Endothelial cell of umbilical vein (primary cell): Measurements from ENCODE around the gene MAPT. TPM values are rescaled to one million over a fixed set of nuclear protein-coding genes. Genes with fewer than 3 reads are reported as not detected.

Source experiments
- BruUV-seq: library from RNA; stranded (reverse); fragments of 400-500 nt; replicated peaks from 2 replicates; lab custom pipeline; 2021; lab: Mats Ljungman, UMichigan
- CTCF ChIA-PET: fragments of 300-600, 350-600 bp; sonication (Branson Sonifier 250); formaldehyde crosslinking; loops from one replicate; lab custom pipeline; 2021; ENCODE audit warnings: antibody characterized with exemption, inconsistent platforms; lab: Charles Lee
- POLR2A ChIA-PET: fragments of 300-600, 350-600 bp; sonication (Branson Sonifier 250); formaldehyde crosslinking; loops from one replicate; lab custom pipeline; 2021; ENCODE audit warnings: antibody characterized with exemption, inconsistent platforms; lab: Charles Lee
- DNase-seq: peaks from one replicate; pipeline ENCODE4 v3.0.0-alpha.2; 2011; ENCODE audit warnings: low read depth, low spot score
- FAIRE-seq: peaks from 2 replicates; lab custom pipeline; 2011; peaks lifted over from hg19 to GRCh38; lab: Jason Lieb, UNC
- H2AFZ ChIP-seq: 2 replicates; pipeline ENCODE4 v1.6.0; 2012; ENCODE audit warnings: low read depth, low read length, control low read depth, inconsistent platforms
- H3K27ac ChIP-seq: 2 replicates; pipeline ENCODE4 v1.5.1; 2011; ENCODE audit warnings: low read depth, mild to moderate bottlenecking, control low read depth, low read length, moderate library complexity; ENCODE audit not compliant: insufficient read depth
- H3K27me3 ChIP-seq, 2 experiments: 2 replicates each; pipeline versions ENCODE4 v1.6.0 to v1.6.1; 2011; ENCODE audit warnings: low read length in 2 of 2, mixed read lengths in 1 of 2; ENCODE audit not compliant: control insufficient read depth in 2 of 2, insufficient read depth in 2 of 2
- H3K36me3 ChIP-seq, 2 experiments: 2 replicates in 1 of 2; 3 replicates in 1 of 2; pipeline ENCODE4 v1.5.1; 2011; ENCODE audit warnings: low read length in 2 of 2, mild to moderate bottlenecking in 1 of 2, moderate library complexity in 1 of 2; ENCODE audit not compliant: control insufficient read depth in 2 of 2, insufficient read depth in 2 of 2; ENCODE audit errors: extremely low read depth in 1 of 2
- H3K4me1 ChIP-seq: 3 replicates; pipeline ENCODE4 v1.5.1; 2011; ENCODE audit warnings: mild to moderate bottlenecking, low read length; ENCODE audit not compliant: control insufficient read depth, insufficient read depth; ENCODE audit errors: extremely low read depth
- H3K4me2 ChIP-seq: 2 replicates; pipeline ENCODE4 v1.6.1; 2011; ENCODE audit warnings: low read length, control low read depth, mixed read lengths; ENCODE audit not compliant: insufficient read depth
- H3K4me3 ChIP-seq, 3 experiments: fragments of 200-600 bp in 1 of 3; sonication (generic), shearing (Covaris generic) in 1 of 3; replicated peaks in 1 of 3; 2 replicates each; pipeline ENCODE4 v1.5.1; 2011 to 2016; ENCODE audit warnings: control low read depth in 3 of 3, low read length in 3 of 3, mild to moderate bottlenecking in 2 of 3, inconsistent platforms in 1 of 3, low read depth in 1 of 3, moderate library complexity in 1 of 3; ENCODE audit not compliant: insufficient read depth in 1 of 3
- H3K79me2 ChIP-seq: 2 replicates; pipeline ENCODE4 v1.6.0; 2012; ENCODE audit warnings: low read length, inconsistent platforms; ENCODE audit not compliant: control insufficient read depth, insufficient read depth
- H3K9ac ChIP-seq: replicated peaks from 2 replicates; pipeline ENCODE3; 2011; ENCODE audit warnings: low read length, control low read depth; ENCODE audit not compliant: insufficient read depth; ENCODE audit errors: extremely low read depth
- H3K9me1 ChIP-seq: replicated peaks from 3 replicates; pipeline ENCODE4 v1.6.0; 2011; ENCODE audit warnings: mild to moderate bottlenecking, low read length; ENCODE audit not compliant: control insufficient read depth, insufficient read depth; ENCODE audit errors: extremely low read depth
- H3K9me3 ChIP-seq: replicated peaks from 2 replicates; pipeline ENCODE4 v1.5.1; 2012; ENCODE audit warnings: low read length, inconsistent platforms; ENCODE audit not compliant: control insufficient read depth, insufficient read depth
- H4K20me1 ChIP-seq: replicated peaks from 2 replicates; pipeline ENCODE3; 2011; ENCODE audit warnings: mild to moderate bottlenecking, low read length; ENCODE audit not compliant: control insufficient read depth, insufficient read depth; ENCODE audit errors: extremely low read depth
- CTCF ChIP-seq, 2 donors: IDR thresholded peaks; 1 replicate in 1 of 2; 2 replicates in 1 of 2; pipeline ENCODE4 v1.5.1; 2011; ENCODE audit warnings: low read length in 2 of 2, mild to moderate bottlenecking in 2 of 2, moderate library complexity in 2 of 2, control low read depth in 1 of 2, inconsistent platforms in 1 of 2, low read depth in 1 of 2; ENCODE audit not compliant: insufficient read depth in 1 of 2; ENCODE audit errors: extremely low read depth in 1 of 2
- EZH2 ChIP-seq: IDR thresholded peaks from 2 replicates; pipeline ENCODE4 v1.6.1; 2012; ENCODE audit warnings: borderline replicate concordance, low read depth, mild to moderate bottlenecking, moderate library complexity, low read length, inconsistent platforms; ENCODE audit not compliant: severe bottlenecking
- FOS ChIP-seq: IDR thresholded peaks from 2 replicates; pipeline ENCODE4 v1.6.1; 2011; ENCODE audit warnings: mild to moderate bottlenecking, low read length, moderate library complexity, borderline replicate concordance; ENCODE audit not compliant: insufficient read depth
- GATA2 ChIP-seq: IDR thresholded peaks from 2 replicates; pipeline ENCODE4 v1.7.0; 2011; ENCODE audit warnings: low read depth, mild to moderate bottlenecking, moderate library complexity, mixed read lengths, low read length; ENCODE audit not compliant: insufficient read length, insufficient read depth
- JUN ChIP-seq: IDR thresholded peaks from 2 replicates; pipeline ENCODE4 v1.6.1; 2011; ENCODE audit warnings: borderline replicate concordance, low read depth; ENCODE audit not compliant: insufficient read length, insufficient read depth
- MAX ChIP-seq: IDR thresholded peaks from 2 replicates; pipeline ENCODE4 v1.6.1; 2011; ENCODE audit not compliant: insufficient read depth, insufficient read length
- MYC ChIP-seq: IDR thresholded peaks from one replicate; pipeline ENCODE4 v1.6.1; 2011; ENCODE audit warnings: mild to moderate bottlenecking, low read depth, low read length
- POLR2A ChIP-seq: IDR thresholded peaks from 2 replicates; pipeline ENCODE4 v1.6.1; 2012; ENCODE audit warnings: low read depth, mild to moderate bottlenecking, control low read depth, low read length
- POLR2AphosphoS5 ChIP-seq: IDR thresholded peaks from 2 replicates; pipeline ENCODE4 v1.6.1; 2012; ENCODE audit warnings: low read depth, mild to moderate bottlenecking, control low read depth, low read length, moderate library complexity; ENCODE audit not compliant: insufficient read depth
- dilution Hi-C: fragments of 300-500 bp; cut with MboI; formaldehyde crosslinking; loops from one replicate; pipeline ENCODE4 v1.15.0; 2019; ENCODE audit warnings: low sequenced_read_pairs; ENCODE audit not compliant: extremely low pct_ligation_motif_present
- intact Hi-C: fragments of 100-400 bp; cut with micrococcal nuclease; formaldehyde crosslinking; loops from one replicate; pipeline ENCODE4 v1.10.0; 2022
- polyA plus RNA-seq, 4 experiments: library from polyadenylated mRNA; depleted of rRNA in 3 of 4; stranded (reverse) in 3 of 4; unstranded in 1 of 4; fragments of >200 nt; gene quantifications; 2 replicates each; pipeline versions ENCODE4 v1.2.1 to v1.2.3, GENCODE V29; 2011 to 2012; ENCODE audit warnings: missing spikeins in 1 of 4
- total RNA-seq: library from RNA; stranded (reverse); gene quantifications from 2 replicates; pipeline ENCODE4 v1.2.3, GENCODE V29; 2021

MAPT gene
- total and polyA plus RNA-seq, 2 donors (not counting 3 experiments of a cell fraction or from before 2014, with no cell fraction given): 0.04 to 0.51 TPM

- Histone ChIP-seq H3K36me3 (no peaks in the 10 kb centered on the region), H4K20me1 (no peaks in the 10 kb centered on the region), H3K79me2 (no peaks in the 10 kb centered on the region), H3K9ac (no peak overlapping the region), H3K4me1 (no peaks in the 10 kb centered on the region), H3K9me1 (no peaks in the 10 kb centered on the region), H3K27ac (no peak overlapping the region), H3K4me3 (no peak overlapping the region), H3K27me3 (peaks cover 4 to 5% of the 10 kb centered on the region in 2 experiments), H3K9me3 (no peaks in the 10 kb centered on the region), H3K4me2 (no peak overlapping the region), H2AFZ (no peak overlapping the region)
- BruUV-seq: no TSS peak
- no peak for TF ChIP-seq EZH2
- TF ChIP-seq MYC: no peak
- TF ChIP-seq JUN: no peak
- no peak for TF ChIP-seq CTCF (IDR thresholded peaks at IDR 0.05; ENCODE audit: extremely low read depth in 1 of 2, insufficient read depth in 1 of 2, low read depth in 1 of 2, low read length in 2 of 2)
- TF ChIP-seq MAX: no peak
- TF ChIP-seq FOS: no peak
- TF ChIP-seq GATA2: no peak
- TF ChIP-seq POLR2A: no peak
- TF ChIP-seq POLR2AphosphoS5: no peak
- dilution Hi-C loops: no loop called here
- intact Hi-C loops: no loop called here
- POLR2A ChIA-PET: no interaction called here
- DNase-seq: no peak
- FAIRE-seq: no peak
- CTCF ChIA-PET: interaction anchor here (0.5 to 1.5 kb wide), 2 partner anchors 18 to 717 kb away, joined by 3 read pairs; no protein-coding TSS in a partner anchor
Observed at GRCh38 chr17:45869676-45870341, 24.5 kb upstream of the MAPT start.
